ENCODE data around the gene RTN4R. TPM values are rescaled to one million over a fixed set of nuclear protein-coding genes. Genes with fewer than 3 reads are reported as not detected.
"Not testable (repeated sequence)": the region's sequence is repeated elsewhere in the genome, so short reads cannot be mapped to it uniquely, and the experiment has no call there.

The RTN4R gene
- total and polyA plus RNA-seq, 3 donors from 2014 or later: 2.1 to 6.1 (median 5.1) TPM

GRCh38 chr22:20308806-20309650, 40.9 kb upstream of the RTN4R start:
- 93 to 94% methylated on average over 12 to 22 of the region's 22 CpGs for WGBS, 2 donors
- H3K4me3 ChIP-seq; H3K27ac ChIP-seq; DNase-seq; H3K36me3 ChIP-seq (ENCODE audit: low read depth, missing control alignments); H3K27me3 ChIP-seq; H3K9me3 ChIP-seq; intact Hi-C loops (cut with DNase I; ENCODE audit: low total_unique reads); H3K4me1 ChIP-seq: not testable (repeated sequence)

GRCh38 chr22:20307448-20308447, 39.6 kb upstream of the RTN4R start:
- H3K27ac ChIP-seq; intact Hi-C loops (cut with DNase I; ENCODE audit: low total_unique reads); DNase-seq; H3K4me1 ChIP-seq; H3K9me3 ChIP-seq; H3K27me3 ChIP-seq; H3K36me3 ChIP-seq (ENCODE audit: low read depth, missing control alignments); H3K4me3 ChIP-seq: not testable (repeated sequence)
- 89 to 93% methylated on average over 3 to 14 of the region's 14 CpGs for WGBS, 2 donors

GRCh38 chr22:20306646-20307447, 38.7 kb upstream of the RTN4R start:
- H3K36me3 ChIP-seq (ENCODE audit: low read depth, missing control alignments); H3K27me3 ChIP-seq; H3K4me1 ChIP-seq; intact Hi-C loops (cut with DNase I; ENCODE audit: low total_unique reads); H3K4me3 ChIP-seq; DNase-seq; H3K27ac ChIP-seq; H3K9me3 ChIP-seq: not testable (repeated sequence)
- WGBS, 2 donors: 90 to 93% methylated on average over 2 to 15 of the region's 21 CpGs

- no peaks in the 10 kb centered on the region for H3K9me3 ChIP-seq
- WGBS, 2 donors: 83% methylated on average over 19 of the region's 21 CpGs; no CpG with 5 or more reads in 1 of the 2 donors
- H3K4me1 ChIP-seq: no peaks in the 10 kb centered on the region
- DNase-seq: no peak
- no peak overlapping the region for H3K27ac ChIP-seq
- H3K4me3 ChIP-seq: no peak overlapping the region
- H3K36me3 ChIP-seq (ENCODE audit: low read depth, missing control alignments): no peaks in the 10 kb centered on the region
- intact Hi-C loops (cut with DNase I; ENCODE audit: low total_unique reads): no loop called here
- no peak for TF ChIP-seq POLR2A (IDR thresholded peaks at IDR 0.05)
- TF ChIP-seq CTCF (IDR thresholded peaks at IDR 0.05): no peak
- H3K27me3 ChIP-seq: no peaks in the 10 kb centered on the region
These were observed 38.0 kb upstream of the RTN4R start for GRCh38 chr22:20305894-20306645.

GRCh38 chr22:20305230-20305893, 37.2 kb upstream of the RTN4R start:
- WGBS, 2 donors: 86 to 100% methylated on average over 1 to 9 of the region's 12 CpGs
- DNase-seq; H3K4me1 ChIP-seq; H3K27ac ChIP-seq; H3K9me3 ChIP-seq; H3K27me3 ChIP-seq; H3K4me3 ChIP-seq; H3K36me3 ChIP-seq (ENCODE audit: low read depth, missing control alignments); intact Hi-C loops (cut with DNase I; ENCODE audit: low total_unique reads): not testable (repeated sequence)

- no peaks in the 10 kb centered on the region for H3K27me3 ChIP-seq
- DNase-seq: no peak
- no peaks in the 10 kb centered on the region for H3K36me3 ChIP-seq (ENCODE audit: low read depth, missing control alignments)
- H3K4me3 ChIP-seq: no peak overlapping the region
- 94% methylated on average over 9 of the region's 9 CpGs for WGBS, 2 donors
- TF ChIP-seq POLR2A (IDR thresholded peaks at IDR 0.05): no peak
- no peaks in the 10 kb centered on the region for H3K9me3 ChIP-seq
- H3K27ac ChIP-seq: no peak overlapping the region
- H3K4me1 ChIP-seq: no peaks in the 10 kb centered on the region
- intact Hi-C loops (cut with DNase I; ENCODE audit: low total_unique reads): no loop called here
These were observed 36.5 kb upstream of the RTN4R start for GRCh38 chr22:20304646-20305045.

GRCh38 chr22:20303229-20303534, 35.1 kb upstream of the RTN4R start:
- H3K27me3 ChIP-seq; H3K4me3 ChIP-seq; H3K36me3 ChIP-seq (ENCODE audit: low read depth, missing control alignments); DNase-seq; H3K4me1 ChIP-seq; intact Hi-C loops (cut with DNase I; ENCODE audit: low total_unique reads); H3K9me3 ChIP-seq; H3K27ac ChIP-seq: not testable (repeated sequence)
- 83% methylated on average over 5 of the region's 7 CpGs; no CpG with 5 or more reads in 1 of the 2 donors for WGBS, 2 donors

Measured in testis (tissue), 3 donors.